Esophagus squamous epithelium (tissue), 4 donors: Measurements from ENCODE around the gene CABLES1.

Experiments used
- CTCF ChIP-seq, 6 experiments: fragments of 450-650 bp in 4 of 6; fragments of 200-600 bp in 2 of 6; sonication (generic) in 2 of 6; IDR thresholded peaks; one replicate each; pipeline ENCODE4 v1.5.1; 2016 to 2019; ENCODE audit warnings: antibody characterized with exemption in 6 of 6, mild to moderate bottlenecking in 4 of 6, moderate library complexity in 4 of 6
- POLR2A ChIP-seq, 4 donors: fragments of 450-650 bp; IDR thresholded peaks; one replicate each; pipeline ENCODE4 v1.6.1; 2017; ENCODE audit warnings: antibody characterized with exemption in 4 of 4, mild to moderate bottlenecking in 4 of 4, moderate library complexity in 3 of 4

- no peak for TF ChIP-seq CTCF (IDR thresholded peaks at IDR 0.05)
- no peak for TF ChIP-seq POLR2A (IDR thresholded peaks at IDR 0.05)
Observed at GRCh38 chr18:23210526-23210925, 75.2 kb downstream of the CABLES1 start.
